SK-N-MC (cell line): ENCODE results near the gene PTEN.

ENCODE experiments used
- EZH2 ChIP-seq: fragments of 200-600 bp; sonication (generic); IDR thresholded peaks from one replicate; pipeline ENCODE4 v1.6.1; 2017; ENCODE audit warnings: antibody characterized with exemption
- POLR2AphosphoS5 ChIP-seq: IDR thresholded peaks from 2 replicates; pipeline ENCODE4 v1.6.1; 2012; ENCODE audit warnings: mild to moderate bottlenecking, low read depth, low read length, borderline replicate concordance

GRCh38 chr10:87957702-87958101 lies 94.3 kb downstream of the PTEN start:
- no peak for TF ChIP-seq EZH2
- TF ChIP-seq POLR2AphosphoS5 = no peak
